NCI-H510A treated with DMSO at 0.1 percent for 48 hours (cell line): ENCODE results near the gene TECTB.

Experiments used
- DNase-seq: peaks from one replicate; lab custom pipeline; 2025; lab: John Stamatoyannopoulos, UW

TECTB gene

GRCh38 chr10:112275512-112276245, 7.5 kb upstream of the TECTB start:
- no peak for DNase-seq

- DNase-seq = no peak
Measured at GRCh38 chr10:112278871-112279270, 4.3 kb upstream of the TECTB start.

GRCh38 chr10:112279433-112279832, 3.8 kb upstream of the TECTB start:
- no peak for DNase-seq

- DNase-seq = no peak
Measured at GRCh38 chr10:112280205-112280921, 2.8 kb upstream of the TECTB start.

GRCh38 chr10:112282086-112282485, 1.1 kb upstream of the TECTB start:
- DNase-seq = no peak

GRCh38 chr10:112286837-112287818, 3.9 kb downstream of the TECTB start:
- DNase-seq = no peak

GRCh38 chr10:112287844-112288243, 4.6 kb downstream of the TECTB start:
- DNase-seq = no peak

GRCh38 chr10:112288486-112288885, 5.3 kb downstream of the TECTB start:
- no peak for DNase-seq

- DNase-seq = no peak
Measured at GRCh38 chr10:112289373-112290053, 6.3 kb downstream of the TECTB start.

- DNase-seq = no peak
Measured at GRCh38 chr10:112290054-112290373, 6.8 kb downstream of the TECTB start.

GRCh38 chr10:112294169-112294568, 11.0 kb downstream of the TECTB start:
- DNase-seq = no peak

- DNase-seq = no peak
Measured at GRCh38 chr10:112295853-112296830, 12.9 kb downstream of the TECTB start.

- DNase-seq = no peak
Measured at GRCh38 chr10:112296908-112297331, 13.7 kb downstream of the TECTB start.

- DNase-seq = no peak
Measured at GRCh38 chr10:112298581-112298980, 15.4 kb downstream of the TECTB start.

GRCh38 chr10:112299456-112299855, 16.3 kb downstream of the TECTB start:
- DNase-seq = no peak

GRCh38 chr10:112302335-112302734, 19.1 kb downstream of the TECTB start:
- no peak for DNase-seq

GRCh38 chr10:112303528-112303927, 20.3 kb downstream of the TECTB start:
- no peak for DNase-seq

GRCh38 chr10:112304267-112304859, 21.2 kb downstream of the TECTB start:
- DNase-seq = no peak

- DNase-seq = peak; percentile 1
Measured at GRCh38 chr10:112307358-112308124, 24.3 kb downstream of the TECTB start.

- DNase-seq = no peak
Measured at GRCh38 chr10:112308125-112308502, 24.9 kb downstream of the TECTB start.
